DMS 273 treated with DMSO at 0.1 percent for 48 hours (cell line): ENCODE data around the gene LIMS2.
A peak's percentile ranks its signal among the peaks of the same experiment; 100 is the strongest.

ENCODE experiments used
- DNase-seq: peaks from one replicate; lab custom pipeline; 2025; lab: John Stamatoyannopoulos, UW

Gene LIMS2, protein sequence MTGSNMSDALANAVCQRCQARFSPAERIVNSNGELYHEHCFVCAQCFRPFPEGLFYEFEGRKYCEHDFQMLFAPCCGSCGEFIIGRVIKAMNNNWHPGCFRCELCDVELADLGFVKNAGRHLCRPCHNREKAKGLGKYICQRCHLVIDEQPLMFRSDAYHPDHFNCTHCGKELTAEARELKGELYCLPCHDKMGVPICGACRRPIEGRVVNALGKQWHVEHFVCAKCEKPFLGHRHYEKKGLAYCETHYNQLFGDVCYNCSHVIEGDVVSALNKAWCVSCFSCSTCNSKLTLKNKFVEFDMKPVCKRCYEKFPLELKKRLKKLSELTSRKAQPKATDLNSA

DNA sequence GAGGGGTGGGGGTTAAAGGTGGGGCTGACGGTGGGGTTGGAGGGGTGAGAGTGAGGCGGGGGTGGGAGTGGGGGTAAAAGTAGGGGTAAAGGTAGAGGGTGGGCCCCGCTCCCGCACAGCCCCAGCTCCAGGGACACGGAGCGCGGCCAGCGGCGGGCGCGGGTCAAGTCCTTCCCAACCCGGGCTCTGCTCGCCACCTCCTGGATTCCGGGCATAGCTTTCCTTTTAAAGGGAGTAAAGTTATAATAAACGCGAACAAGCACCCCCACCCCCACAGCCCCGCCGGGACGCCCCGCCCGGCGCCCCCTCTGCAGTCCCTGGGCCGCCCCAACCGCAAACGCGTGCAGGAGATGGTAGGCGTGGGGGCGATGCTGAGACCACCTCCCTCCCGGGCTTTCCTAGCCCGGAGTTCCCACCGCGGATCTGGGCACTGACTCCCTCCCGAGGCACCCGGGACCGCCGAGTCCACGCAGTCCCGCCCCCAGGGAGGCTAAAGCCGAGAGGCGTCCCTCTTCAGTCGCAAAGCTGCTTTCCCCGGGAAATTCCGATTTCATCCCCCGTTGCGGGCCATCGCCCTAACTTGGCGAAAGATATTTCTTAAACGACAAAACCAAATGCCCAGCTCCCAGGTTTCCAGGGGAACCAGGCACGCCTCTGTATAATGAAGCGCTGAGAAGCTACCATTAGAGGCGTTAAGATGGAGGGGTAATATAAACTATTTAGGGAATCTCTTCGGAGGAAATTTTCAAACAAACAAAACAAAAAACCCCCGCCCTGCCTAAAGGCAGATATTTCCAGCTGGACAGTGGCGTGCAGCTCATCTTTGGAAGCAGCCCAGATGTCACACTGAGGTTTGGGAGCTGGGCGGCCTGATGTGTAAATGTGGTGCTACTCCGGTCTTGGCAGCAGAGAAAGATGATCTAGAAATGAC lies at the start of gene LIMS2:
TSS of gene LIMS2 (minus strand) at position 200 of the 931 bp plus-strand sequence. CDS start 506 bp downstream, outside the sequence.
- no peak for DNase-seq

DNA sequence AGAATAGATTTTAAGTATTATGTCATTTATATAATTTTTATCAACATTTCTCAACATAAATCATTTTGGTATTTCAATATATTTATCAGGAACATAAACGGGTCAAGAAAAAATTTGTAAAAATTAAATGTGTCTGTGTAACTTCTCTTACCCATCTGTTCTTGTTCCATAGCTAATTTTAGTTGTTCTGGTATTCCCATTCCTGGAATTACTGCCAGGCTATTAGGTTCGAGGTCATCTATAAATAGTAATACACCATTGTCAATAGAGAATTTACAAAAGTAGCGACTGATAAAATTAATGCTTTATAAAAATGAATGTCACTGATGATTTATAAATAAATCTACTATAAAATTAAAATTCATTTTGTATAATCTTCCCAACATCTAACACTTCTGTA lies 47.5 kb upstream of the LIMS2 start:
- DNase-seq: no peak

- DNase-seq: no peak
These were observed 46.6 kb upstream of the LIMS2 start for GRCh38 chr2:127721978-127722355.

- DNase-seq: no peak
These were observed 46.1 kb upstream of the LIMS2 start for GRCh38 chr2:127721311-127721977.

GRCh38 chr2:127719301-127720218 lies 44.2 kb upstream of the LIMS2 start:
- DNase-seq: no peak

DNA sequence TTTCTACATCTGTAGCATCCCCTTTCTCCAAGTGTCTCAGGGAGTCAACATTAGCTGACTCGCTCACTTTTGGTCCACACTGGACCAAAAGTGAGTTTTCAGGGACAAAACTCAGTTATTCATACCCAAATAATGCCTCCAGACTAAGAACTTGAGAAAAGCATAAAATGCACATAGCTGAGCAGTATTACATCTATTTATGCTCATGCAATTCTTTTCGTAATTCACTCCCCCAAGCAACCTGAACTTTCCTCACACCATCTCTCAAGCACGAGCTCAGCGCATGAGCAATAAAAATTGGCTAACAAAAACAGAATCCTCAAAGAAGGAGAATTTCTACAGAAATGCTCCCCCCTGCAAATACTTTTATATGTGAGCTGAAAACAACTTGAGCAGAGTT lies 42.9 kb upstream of the LIMS2 start:
- no peak for DNase-seq

DNA sequence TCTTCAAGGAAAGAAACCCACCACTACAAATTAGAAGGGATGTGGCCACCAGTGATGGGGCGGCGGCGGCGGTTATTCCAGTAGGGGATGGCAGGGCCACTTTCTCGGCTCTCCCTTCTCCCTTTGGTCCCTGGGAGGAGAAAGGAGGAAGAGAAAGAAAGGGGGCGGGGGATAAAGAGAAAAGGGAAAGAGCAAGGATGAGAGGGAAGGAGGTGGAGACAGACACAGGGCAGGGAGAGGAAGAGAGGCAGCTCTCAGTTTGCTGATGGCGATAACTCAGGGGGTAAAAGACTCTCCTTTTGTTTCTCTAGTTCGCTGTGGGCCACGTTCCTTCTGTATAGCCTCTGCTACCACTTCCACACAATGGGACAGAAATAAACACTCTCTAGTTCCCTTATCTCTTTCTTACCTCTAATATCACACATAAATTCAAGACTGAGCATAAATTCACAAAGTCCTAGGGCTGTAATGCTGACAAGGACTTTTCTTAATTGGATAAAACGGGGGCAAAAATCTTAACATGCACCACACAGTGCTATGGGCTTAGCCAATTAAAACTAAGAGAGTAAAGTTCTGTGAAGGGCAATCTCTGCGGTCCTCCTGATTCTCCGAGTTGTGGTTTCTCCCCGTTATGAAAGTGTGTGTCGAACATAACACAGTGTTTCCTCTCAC lies 40.6 kb upstream of the LIMS2 start:
- no peak for DNase-seq

- no peak for DNase-seq
These were observed 38.2 kb upstream of the LIMS2 start for GRCh38 chr2:127713562-127713961.

DNA sequence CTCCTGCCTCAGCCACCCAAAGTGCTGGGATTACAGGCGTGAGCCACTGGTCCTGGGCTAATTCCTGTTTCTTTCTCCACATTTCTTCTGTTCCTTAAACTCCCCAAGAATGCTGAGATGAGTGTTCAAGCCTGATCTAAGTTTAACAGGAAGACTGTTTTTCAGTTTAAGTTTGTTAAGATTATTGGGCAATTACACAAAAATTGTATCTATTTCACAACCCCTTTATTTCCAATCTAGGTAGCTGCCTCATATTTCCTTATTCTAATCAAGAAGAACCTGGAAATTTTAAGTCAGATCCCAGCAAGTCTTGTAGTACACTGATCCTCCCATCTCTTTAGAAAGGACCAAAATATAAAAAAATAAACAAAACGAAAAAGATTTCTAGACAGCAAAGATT lies 37.7 kb upstream of the LIMS2 start:
- DNase-seq: no peak

DNA sequence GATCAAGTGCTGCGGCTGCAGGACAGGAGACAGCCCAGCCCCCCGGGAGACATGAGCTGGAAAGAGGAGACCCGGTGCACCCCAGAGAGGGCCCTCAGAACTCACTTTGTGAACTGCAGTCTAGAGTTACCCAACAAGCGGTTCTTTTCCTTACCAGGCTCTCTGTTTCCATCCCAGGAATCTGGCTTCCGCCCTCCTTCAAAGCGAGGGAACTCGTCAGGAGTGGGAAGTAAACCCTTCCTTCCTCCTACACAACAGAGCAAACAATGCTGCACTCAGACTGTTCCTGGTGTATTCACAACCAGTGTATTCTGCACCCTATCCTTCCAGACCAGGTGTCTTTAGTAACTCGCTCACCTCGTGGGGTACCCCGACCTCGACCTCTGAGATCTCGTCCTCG lies 34.0 kb upstream of the LIMS2 start:
- no peak for DNase-seq

DNA sequence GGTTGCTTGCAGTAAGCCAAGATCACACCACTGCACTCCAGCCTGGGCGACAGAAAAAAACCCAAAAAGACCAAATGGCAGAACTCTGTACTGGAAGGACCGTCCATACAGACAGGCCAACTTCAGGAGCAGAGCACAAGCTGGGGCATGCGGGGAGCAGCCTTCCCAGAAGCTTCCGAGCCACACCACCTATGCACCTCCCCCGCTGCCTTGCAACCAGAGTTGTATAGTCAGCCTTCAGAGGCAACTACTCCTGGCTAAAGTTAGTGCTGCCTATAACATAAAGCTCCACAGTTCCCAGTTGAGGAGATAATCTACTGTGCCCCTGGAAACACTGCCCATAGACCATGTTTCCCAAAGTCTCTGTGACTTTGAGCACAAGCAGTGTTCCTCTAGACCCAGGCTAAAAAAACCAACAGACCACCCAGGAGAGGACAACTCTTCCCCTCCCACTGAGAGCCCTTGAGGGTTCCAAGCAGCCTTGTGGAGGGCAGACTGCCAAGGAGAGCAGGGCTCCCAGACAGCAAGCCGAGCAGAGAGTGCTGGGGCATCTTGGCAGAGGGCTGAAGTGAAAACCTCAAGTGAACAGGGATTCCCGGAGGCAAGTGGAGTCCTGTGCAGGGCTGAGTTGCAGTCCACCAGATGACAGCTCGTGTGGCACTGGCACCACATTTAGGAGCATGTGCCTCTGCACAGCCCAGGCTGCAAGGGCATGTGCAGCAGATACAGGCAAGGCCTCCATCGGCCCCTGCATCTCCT lies 32.7 kb upstream of the LIMS2 start:
- no peak for DNase-seq

GRCh38 chr2:127706215-127706990 lies 31.1 kb upstream of the LIMS2 start:
- no peak for DNase-seq

- DNase-seq: no peak
These were observed 30.2 kb upstream of the LIMS2 start for GRCh38 chr2:127705391-127706065.

GRCh38 chr2:127704641-127705390 lies 29.5 kb upstream of the LIMS2 start:
- no peak for DNase-seq

GRCh38 chr2:127703282-127703681 lies 28.0 kb upstream of the LIMS2 start:
- no peak for DNase-seq

- DNase-seq: no peak
These were observed 27.2 kb upstream of the LIMS2 start for GRCh38 chr2:127702395-127703009.

DNA sequence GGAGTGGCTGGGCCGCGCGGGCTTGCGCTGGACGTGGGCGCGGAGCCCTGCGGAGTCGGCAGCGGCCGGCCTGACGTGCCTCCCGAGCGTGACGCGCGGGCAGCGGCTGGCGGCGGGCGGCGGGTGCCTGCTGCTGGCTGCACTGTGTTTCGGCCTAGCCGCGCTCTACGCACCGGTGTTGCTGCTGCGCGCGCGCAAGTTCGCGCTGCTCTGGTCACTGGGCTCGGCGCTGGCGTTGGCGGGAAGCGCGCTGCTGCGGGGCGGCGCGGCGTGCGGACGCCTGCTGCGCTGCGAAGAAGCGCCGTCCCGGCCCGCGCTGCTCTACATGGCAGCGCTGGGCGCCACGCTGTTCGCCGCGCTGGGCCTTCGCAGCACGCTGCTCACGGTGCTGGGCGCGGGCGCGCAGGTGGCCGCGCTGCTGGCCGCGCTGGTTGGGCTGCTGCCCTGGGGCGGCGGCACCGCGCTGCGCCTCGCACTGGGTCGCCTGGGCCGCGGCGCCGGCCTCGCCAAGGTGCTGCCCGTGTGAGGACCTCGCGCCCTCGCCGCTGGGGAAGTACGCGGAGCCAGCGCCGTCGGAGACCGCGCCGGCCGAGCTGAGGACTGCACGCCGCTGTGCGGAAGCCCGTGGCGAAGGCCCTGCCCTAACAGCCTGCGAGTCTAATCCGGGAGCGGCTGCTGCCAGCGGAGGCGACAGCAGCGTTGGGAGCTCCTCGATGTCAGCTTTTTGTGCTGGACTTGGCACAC lies 26.5 kb upstream of the LIMS2 start:
- DNase-seq: peak; percentile 34
